Spleen (tissue), 7 donors: ENCODE data around the gene ERCC2.

ENCODE experiments used
- POLR2A ChIP-seq, 3 donors: fragments of 450-650 bp; IDR thresholded peaks; one replicate each; pipeline ENCODE4 v1.5.1; 2017; ENCODE audit warnings: antibody characterized with exemption in 3 of 3, mild to moderate bottlenecking in 1 of 3
- TF ChIP-seq, protein P1 (sequence below), 11 experiments: fragments of 200-600 bp in 7 of 11; fragments of 450-650 bp in 4 of 11; sonication (generic) in 4 of 11; IDR thresholded peaks in 8 of 11; conservative IDR thresholded peaks in 3 of 11; 1 replicate in 7 of 11; 2 replicates in 4 of 11; pipeline versions ENCODE4 v1.4.0 to v1.8.0; 2016 to 2021; ENCODE audit warnings: antibody characterized with exemption in 11 of 11, inconsistent platforms in 4 of 11, mild to moderate bottlenecking in 1 of 11
- donor health status: DM: no; HTN: no; CAD: no; lungs with moderate emphysema.
- donor health status: DM: no; HTN: no; CAD: no.
- donor health status: DM: no; HTN: no; CAD: no.

DNA sequence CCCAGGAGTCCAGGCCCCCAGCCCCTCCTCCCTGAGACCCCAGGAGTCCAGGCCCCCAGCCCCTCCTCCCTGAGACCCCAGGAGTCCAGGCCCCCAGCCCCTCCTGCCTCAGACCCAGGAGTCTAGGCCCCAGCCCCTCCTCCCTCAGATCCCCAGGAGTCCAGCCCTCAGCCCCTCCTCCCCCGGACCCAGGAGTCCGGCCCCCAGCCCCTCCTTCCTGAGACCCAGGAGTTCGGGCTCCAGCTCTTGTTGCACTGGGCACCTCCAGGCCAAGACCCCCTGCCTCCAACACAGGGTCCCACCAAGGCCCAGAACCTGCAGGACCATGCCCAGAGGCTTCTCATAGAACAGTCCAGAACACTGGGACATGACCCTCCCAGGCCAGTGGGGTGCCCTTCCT, 49.5 kb upstream of the ERCC2 start:
- TF ChIP-seq POLR2A (IDR thresholded peaks at IDR 0.05): no peak
- TF ChIP-seq, protein P1, sequence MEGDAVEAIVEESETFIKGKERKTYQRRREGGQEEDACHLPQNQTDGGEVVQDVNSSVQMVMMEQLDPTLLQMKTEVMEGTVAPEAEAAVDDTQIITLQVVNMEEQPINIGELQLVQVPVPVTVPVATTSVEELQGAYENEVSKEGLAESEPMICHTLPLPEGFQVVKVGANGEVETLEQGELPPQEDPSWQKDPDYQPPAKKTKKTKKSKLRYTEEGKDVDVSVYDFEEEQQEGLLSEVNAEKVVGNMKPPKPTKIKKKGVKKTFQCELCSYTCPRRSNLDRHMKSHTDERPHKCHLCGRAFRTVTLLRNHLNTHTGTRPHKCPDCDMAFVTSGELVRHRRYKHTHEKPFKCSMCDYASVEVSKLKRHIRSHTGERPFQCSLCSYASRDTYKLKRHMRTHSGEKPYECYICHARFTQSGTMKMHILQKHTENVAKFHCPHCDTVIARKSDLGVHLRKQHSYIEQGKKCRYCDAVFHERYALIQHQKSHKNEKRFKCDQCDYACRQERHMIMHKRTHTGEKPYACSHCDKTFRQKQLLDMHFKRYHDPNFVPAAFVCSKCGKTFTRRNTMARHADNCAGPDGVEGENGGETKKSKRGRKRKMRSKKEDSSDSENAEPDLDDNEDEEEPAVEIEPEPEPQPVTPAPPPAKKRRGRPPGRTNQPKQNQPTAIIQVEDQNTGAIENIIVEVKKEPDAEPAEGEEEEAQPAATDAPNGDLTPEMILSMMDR (IDR thresholded peaks at IDR 0.05 in 8 of 11, conservative IDR thresholded peaks at IDR 0.05 in 3 of 11): no peak
